Stimulated activated CD4-positive, alpha-beta T cell treated with anti-CD3 and anti-CD28 coated beads, Interleukin-15, amount 100 ng/mL, for 1 hour (primary cell): ENCODE results near the gene OTUB2.
A peak's percentile ranks its signal among the peaks of the same experiment; 100 is the strongest.

ENCODE experiments used
- DNase-seq, 2 donors: peaks; one replicate each; pipeline ENCODE4 v3.0.0-alpha.2; 2020; ENCODE audit warnings: low read depth in 1 of 2, low spot score in 1 of 2

Gene OTUB2

DNA sequence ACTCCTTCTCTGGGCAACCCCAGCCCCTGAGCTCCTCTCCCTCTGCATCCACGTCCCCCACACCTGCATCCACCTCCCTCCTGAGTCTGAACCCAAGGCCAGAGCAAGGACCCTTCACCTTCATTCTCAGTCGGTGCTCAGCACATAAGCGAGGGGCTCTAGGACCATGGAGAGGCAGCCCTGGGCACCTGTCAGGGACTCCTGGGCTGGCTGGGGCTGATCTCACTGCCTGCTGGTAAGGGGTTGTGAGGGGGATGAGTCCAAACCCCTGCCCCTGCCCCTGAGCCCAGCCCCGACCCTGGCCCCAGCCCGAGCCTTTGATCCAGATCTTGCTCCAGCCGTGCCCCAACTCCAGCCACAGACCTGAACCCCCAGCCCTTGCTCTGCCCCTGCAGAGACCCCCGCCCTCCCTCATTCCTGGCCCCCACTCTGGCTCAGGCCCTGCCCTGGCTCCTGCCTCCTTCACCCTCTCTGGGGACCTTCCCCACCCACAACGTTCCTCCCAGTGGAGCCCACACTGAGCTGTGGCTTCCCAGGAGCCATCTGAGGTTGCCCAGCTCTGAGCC is 29.9 kb upstream of the OTUB2 start:
- no peak for DNase-seq

DNA sequence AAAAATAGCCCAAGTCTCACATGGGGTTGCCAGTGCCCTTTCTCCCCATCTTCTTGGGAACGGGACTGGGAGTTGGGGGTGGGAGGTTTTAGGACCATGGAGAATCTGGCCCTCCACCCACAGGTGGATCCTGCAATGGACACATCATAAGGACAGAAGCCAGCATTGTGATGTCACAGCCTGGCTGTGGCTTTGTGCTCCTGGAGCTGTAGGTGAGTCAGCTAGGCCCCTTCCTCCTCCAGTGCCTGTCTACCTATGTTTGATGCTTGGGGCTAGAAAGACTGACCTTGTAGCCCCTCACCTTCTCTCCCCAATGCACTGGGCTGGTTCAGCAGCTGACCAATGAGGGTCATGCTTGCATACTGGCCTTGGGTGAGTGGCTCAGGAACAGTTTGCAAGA is 29.1 kb upstream of the OTUB2 start, which contains the start of gene CCDC197:
TSS of gene CCDC197 (plus strand) at position 220 of the 400 bp plus-strand sequence. CDS start 831 bp downstream, outside the sequence.
- DNase-seq, result no peak

GRCh38 chr14:93997916-93998870 is 27.9 kb upstream of the OTUB2 start:
- DNase-seq, result no peak

DNA sequence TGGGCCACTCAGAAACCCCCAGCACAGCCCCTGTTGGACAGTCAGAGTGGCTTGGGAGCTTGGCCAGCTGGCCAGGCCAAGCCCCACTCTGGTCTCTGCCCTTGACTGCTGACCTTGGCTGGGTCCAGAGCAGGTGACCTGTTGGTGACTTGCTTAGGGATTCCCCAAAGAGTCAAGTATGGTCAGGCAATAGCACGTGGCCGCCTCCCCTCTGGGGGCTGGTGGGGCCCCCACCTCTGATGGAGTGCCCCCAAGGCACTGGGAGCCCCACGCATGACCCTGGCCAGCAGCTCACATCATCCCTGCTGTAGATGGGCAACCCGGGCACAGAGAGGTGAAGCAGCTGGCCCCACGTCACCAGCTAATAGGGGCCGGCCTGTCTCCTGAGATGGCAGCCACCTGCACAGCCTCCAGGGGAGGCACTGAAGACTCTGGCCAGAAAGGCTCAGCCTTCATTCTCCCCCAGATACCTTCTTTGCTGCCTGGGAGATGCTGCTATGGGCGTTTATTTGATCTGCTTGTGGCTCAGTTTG is 27.2 kb upstream of the OTUB2 start:
- no peak for DNase-seq

GRCh38 chr14:93999573-93999972 is 26.6 kb upstream of the OTUB2 start:
- no peak for DNase-seq

GRCh38 chr14:94000267-94000666 is 25.9 kb upstream of the OTUB2 start:
- DNase-seq, result no peak

DNA sequence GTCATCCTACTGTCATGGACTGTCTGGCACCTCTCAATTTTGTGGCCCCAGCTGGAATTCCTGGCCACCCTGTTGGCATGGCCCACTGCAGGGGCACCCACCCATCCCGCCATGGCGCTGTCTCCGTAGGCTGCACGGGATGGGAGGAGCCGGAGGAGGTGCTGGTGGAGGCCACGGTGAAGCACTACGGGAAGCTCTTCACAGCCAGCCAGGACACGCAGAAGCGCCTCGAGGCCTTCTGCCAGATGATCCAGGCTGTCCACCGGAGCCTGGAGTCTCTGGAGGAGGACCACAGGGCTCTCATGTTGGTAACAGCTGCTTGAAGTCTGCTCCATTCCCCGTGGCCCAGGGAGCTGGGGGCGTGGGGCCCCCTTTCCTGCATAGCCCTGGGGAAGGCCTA is 25.1 kb upstream of the OTUB2 start:
- no peak for DNase-seq

DNA sequence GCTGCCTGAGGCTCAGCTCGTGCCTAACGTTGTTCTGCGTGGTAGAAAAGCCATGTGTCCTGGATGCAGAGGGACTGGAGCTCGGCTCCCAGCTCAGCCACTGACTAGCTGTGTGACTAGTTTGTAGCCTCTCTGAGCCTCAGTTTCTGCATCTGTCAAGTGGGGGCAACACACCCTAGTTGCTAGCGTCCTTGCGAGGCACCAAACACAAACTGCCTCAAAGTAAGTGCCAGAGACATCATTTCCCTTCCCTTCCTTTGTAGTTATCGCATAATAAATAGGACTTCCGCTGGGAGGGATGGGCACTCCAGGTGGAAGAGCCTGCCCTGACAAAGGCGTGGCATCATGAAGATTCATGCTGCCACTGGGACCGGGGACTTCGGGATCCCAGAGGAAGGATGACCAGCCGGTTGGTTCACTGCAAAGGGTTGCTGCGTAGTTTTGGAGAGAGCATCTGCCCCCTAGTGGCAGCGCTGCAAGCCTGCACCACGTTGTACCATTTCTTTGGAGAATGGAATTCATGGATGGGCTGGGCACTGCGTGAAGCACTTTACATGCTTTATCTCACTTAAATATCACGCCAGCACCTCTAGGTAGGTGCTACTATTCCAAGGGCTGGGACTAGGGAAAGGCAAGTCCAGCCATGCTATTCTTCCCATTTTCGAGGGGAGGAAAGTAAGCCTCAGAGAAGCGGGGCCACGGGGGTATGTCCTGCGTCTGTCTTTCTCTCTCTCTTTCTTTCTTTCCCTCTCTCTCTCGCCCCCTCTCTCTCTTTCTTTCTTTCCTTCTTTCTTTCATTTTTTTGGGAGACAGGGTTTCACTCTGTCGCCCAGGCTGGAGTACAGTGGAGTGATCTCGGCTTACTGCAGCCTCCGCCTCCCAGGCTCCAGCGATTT is 24.4 kb upstream of the OTUB2 start:
- DNase-seq, result peak; percentile 16 to 35

DNA sequence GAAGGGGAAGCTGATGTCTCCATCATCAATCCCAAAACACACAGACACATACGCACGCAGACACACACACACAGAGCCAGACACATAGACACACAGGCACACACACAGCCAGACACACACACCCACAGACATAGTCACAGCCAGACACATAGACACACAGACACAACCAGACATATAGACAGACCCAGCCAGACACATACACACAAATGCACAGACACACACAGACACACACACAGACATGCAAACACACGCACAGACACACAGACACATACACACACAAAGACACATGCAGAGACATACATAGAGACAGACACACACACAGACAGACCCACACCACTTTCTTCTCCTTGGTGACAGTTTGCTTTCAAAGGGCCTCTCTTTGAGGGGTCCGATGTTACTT is 22.7 kb upstream of the OTUB2 start:
- DNase-seq, result no peak

DNA sequence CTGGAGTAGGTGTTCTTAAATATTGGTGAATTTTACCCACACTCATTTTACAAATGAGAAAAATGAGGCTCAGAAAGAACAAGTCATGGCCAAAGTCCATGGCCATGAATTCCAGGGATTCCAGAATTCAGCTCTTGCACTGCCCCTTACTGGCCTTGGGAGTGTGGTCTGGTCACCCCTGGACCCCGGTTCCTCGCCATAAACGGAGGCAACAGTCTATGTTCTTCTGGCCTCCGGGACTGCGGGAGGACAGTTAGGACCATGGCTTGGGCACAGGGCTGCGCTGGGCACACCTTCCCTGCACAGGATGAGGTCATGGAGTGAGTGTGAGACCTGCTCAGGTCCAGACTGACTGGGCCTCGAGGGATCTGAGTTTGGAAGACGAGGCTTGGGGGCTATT is 22.1 kb upstream of the OTUB2 start:
- no peak for DNase-seq

DNA sequence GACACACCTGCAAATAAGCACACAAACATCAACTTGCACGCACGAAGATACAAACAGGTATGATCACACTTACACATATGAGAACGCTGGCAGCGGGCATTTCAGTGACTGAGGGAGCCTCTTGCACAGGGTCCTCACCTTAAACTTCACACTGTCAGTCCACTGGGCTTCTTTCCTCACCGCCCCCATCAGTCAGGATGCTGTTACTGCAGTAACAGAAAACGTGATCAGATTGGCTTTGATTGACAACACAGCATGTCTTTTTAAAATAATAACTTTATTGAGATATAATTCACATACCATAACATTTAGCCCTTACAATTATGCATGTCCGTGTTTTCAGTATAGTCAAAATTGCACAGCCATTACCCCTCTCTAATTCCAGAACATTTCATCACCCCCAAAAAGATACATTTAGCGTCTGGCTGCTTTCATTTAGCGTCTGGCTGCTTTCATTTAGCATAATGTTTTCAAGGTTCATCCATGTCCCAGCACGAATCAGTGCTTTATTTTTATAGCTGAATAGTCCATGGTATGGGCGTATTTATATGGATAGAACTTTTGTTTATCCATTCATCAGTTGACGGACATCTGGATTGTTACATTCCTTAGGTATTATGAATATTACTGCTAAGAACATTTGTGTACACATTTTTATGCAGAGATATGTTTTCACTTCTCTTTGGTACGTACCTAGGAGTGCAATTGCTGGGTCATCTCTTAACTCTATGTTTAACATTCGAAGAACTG is 20.6 kb upstream of the OTUB2 start:
- DNase-seq, result no peak

GRCh38 chr14:94008234-94008633 is 17.9 kb upstream of the OTUB2 start:
- DNase-seq, result no peak

DNA sequence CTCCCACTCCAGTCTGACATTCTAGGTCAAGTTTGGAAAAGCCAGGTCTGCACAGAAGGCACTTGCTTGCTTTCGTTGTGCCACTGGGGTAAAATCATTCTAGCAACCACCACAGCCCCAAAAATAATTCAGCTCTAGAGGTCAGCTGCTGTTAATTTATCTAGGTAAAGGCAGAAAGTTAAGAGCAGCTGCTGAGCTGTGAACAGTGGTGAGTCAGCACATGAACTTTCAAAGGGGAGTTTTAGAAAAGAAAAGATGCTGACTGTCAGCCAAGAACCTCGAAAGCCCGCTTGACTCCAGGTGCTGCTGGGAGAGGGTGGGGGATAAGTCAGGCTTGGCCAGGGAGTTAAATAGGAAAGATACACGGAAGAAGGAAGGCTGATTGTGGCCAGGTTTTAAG is 16.4 kb upstream of the OTUB2 start:
- no peak for DNase-seq

DNA sequence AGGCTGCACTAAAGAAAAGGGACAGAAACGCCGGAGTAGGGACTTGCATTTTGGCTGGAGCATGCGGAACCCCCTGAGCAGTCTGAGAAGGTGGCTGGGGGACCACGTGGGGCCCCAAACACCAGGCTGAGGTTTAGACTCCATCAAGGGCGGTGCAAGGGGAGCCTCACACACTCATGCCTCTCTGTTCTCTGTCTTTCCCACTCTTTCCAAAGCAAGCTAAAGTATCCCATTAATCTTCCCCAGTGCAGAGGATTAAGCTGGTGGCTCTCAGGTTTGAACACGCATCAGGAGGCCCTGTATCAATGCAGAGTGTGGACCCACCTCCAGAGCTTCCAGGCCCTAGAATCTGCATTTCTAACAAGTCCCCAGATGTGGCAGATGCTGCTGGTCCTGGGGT is 15.5 kb upstream of the OTUB2 start:
- no peak for DNase-seq

DNA sequence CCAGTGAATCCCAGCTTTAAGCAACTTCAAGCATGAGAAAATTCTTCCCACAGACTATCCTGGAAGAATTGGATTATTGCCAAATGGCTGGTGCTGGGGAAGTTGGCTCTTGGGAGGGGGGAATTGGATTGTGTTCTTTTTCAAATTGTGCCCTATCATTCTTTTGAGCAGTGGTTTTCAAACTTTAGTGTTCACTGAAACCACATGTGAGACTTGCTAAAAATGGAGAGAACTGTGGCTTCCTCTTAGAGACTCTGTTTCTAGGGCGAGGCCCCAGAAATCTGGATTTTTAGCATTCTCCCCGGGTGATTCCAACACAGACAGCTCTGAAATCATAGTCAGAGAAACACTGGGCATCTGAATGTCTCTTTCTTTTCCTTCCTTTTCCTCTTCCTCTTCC is 14.3 kb upstream of the OTUB2 start:
- no peak for DNase-seq

DNA sequence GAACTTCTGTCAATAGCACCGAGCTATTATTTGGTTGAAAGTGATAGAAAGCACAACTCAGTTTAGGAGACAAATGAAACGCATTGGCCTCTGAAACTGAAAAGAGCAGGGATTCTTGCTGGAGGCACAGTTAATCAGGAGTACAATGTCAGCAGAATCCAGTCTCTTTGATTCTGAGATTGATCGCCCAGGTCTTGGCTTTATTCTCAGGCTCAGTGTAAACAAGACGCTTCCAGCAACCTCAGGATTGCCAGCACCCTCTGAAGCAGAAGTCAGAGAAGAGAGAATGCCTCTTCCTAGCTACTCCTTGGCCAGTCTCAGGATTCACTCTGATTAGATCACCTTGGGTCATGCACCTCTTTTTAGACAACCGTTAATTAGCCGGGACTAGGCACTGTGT is 11.8 kb upstream of the OTUB2 start:
- no peak for DNase-seq

DNA sequence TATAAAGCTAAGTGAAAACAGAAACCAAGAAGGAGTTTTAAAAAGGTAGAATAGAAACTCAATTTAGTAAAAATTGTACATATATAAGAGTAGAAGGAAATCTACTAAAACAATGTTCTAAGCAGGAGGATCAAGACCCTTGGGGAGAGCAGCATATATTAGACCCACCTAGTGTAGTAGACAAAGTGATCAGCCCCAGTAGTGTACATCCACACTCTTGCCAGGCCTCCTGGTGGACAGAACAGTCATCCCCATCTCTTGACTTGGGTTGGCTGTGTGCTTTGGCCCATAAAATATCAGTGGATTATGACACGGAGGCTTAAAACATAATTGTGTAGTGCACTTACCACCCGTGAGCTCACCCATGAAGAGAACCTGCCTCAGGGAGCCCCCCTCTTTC is 10.9 kb upstream of the OTUB2 start:
- no peak for DNase-seq

DNA sequence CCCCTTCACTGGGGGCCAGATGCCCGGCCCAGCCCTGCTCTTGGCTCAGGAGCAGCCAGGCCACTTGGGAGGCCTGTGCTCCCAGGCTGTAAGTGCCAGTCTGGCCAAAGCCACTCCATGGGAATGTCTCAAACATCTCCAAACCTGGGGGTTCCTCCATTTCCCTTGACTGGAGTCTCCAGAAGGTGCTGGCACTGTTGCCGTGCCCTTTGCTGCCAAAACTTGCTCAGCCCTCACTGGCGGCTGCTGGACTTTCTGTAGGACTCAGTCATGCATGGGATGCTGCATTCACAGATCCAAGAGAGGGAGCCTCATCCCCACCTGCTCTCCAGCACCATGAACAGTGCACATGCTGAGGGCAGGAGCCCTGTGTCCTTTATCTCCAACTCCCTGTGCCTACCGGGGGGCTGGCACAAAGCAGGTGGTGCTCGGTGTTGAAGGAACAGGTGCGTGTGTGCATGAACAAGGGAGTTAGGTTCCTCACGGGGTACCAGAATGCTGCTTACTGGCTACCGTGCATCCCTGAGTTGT is 9.6 kb upstream of the OTUB2 start:
- DNase-seq, result no peak

GRCh38 chr14:94018308-94018707 is 7.8 kb upstream of the OTUB2 start:
- no peak for DNase-seq

DNA sequence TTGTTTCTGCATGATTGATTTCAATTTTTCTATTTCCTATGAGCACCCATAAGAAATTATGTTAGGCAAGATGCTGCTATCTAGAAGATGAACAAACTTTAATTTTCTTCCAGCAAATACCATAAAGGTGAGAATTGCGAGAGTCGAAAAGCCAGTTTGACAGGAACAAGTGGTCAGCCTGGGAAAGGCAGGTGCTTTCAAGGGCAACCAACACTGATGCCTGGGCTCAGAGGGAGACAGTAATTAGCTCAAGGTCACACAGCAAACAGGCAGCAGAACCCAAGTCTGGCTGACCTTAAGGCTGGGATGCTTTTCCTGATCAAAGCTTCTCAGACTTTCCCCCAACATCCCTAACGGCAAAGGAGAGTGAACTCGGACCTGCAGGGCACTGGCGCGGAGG is 6.8 kb upstream of the OTUB2 start:
- no peak for DNase-seq
